GDM1 (cell line): Measurements from ENCODE around the gene MIS18A.

Source experiments
- DNase-seq: peaks from one replicate; lab custom pipeline; 2025; lab: John Stamatoyannopoulos, UW

Gene MIS18A

GRCh38 chr21:32252136-32252535 is 26.7 kb downstream of the MIS18A start:
- DNase-seq: no peak

GRCh38 chr21:32249511-32250280 is 29.2 kb downstream of the MIS18A start:
- DNase-seq: no peak

- no peak for DNase-seq
Observed at GRCh38 chr21:32248571-32249461, 30.0 kb downstream of the MIS18A start.

- no peak for DNase-seq
Observed at GRCh38 chr21:32246571-32247140, 32.2 kb downstream of the MIS18A start.

GRCh38 chr21:32245971-32246370 is 32.9 kb downstream of the MIS18A start:
- DNase-seq: no peak

- DNase-seq: no peak
Observed at GRCh38 chr21:32240851-32241687, 37.8 kb downstream of the MIS18A start.

- no peak for DNase-seq
Observed at GRCh38 chr21:32239551-32239950, 39.3 kb downstream of the MIS18A start.

- DNase-seq: no peak
Observed at GRCh38 chr21:32238063-32238462, 40.8 kb downstream of the MIS18A start.

- DNase-seq: no peak
Observed at GRCh38 chr21:32237021-32237420, 41.8 kb downstream of the MIS18A start.

- DNase-seq: no peak
Observed at GRCh38 chr21:32233722-32234301, 45.0 kb downstream of the MIS18A start.

- DNase-seq: no peak
Observed at GRCh38 chr21:32233055-32233546, 45.7 kb downstream of the MIS18A start.

GRCh38 chr21:32226444-32226843 is 52.4 kb downstream of the MIS18A start:
- DNase-seq: no peak
